ENCODE data around the gene NTMT1.

The NTMT1 gene

DNA sequence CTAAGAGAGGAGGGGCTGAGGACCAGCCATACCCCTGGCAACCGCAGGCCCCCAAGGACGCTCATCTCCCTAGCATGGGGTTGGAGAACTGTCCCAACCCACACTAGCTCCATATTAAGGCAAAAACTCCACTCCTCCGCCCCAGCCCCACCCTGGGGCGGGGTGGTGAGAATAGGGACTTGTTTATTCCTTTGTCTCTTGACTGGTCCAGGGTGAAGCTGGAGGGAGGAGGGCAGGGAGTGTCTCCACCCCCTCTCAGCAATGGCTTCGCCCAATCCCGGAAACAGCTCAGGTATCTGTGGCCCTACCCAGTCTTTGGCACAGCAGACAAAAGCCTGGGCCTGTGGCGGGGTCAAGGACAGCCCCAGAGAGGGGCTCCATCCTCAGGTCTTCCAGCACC lies 56.4 kb downstream of the NTMT1 start:
- no peak for DNase-seq

DNA sequence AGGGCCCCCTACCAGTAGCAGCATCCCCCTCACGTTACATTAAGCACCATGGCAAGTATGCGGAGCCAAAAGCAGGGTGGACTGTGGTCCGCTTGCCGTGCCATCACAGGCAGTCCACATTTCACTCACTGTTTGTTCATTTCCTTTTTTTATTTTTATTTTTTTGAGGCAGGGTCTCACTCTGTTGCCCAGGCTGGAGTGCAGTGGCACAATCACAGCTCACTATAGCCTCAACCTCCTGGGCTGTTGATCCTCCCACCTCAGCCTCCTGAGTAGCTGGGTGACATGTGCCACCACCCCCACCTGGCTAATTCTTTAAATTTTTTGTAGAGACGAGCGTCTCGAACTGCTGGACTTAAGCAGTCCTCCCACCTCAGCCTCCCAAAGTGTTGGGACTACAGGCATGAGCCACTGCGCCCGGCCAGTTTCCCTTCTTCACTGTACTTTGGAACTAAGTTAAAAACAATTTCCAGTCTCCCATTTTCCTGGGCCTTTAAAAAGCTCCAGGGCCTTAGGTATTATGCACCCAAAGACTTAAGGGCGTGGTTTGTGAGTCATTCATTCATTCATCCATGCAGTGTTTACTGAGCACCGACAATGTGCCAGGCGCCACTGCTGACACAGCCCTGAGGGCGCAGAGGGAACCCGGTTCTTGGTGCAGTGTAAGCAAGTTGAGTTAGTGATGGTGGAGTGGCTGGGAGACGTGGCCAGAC lies 59.4 kb downstream of the NTMT1 start:
- DNase-seq: no peak

Measured in CD4-positive, alpha-beta T cell treated with Interleukin-4 for 1 hour (primary cell).